Measurements from ENCODE around the gene SLC14A1. TPM values are rescaled to one million over a fixed set of nuclear protein-coding genes. Genes with fewer than 3 reads are reported as not detected.

SLC14A1 gene
- total and polyA plus RNA-seq, 2 of the 8 experiments (the other 6 are each of a cell fraction or from before 2014, with no cell fraction given), result 0.18 TPM; not detected in 1

DNA sequence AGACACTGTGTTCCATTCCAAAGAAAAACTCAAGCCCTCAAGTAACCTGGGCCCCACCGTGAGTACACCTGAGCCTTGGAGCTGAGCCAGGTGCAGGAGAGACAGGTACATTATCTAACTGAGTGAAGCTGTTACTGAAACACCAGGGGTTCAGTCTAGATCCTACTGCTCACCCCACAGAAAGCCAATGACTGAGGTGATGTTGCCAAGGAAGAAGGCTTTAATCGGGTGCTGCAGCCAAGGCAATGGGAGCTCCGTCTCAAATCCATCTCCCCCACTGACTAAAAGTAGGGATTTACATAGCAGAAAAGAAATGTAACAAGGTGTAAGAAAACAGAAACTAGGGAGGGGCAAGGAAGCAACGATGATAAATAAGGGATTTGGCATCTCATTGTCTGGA, 15.2 kb upstream of the SLC14A1 start (continued):
- TF ChIP-seq SIRT6 (IDR thresholded peaks at IDR 0.05; ENCODE audit: low read length) (no peak), EP300 (IDR thresholded peaks at IDR 0.05; ENCODE audit: borderline replicate concordance in 1 of 2, low read depth in 2 of 2, low read length in 2 of 2) (no peak), SP1 (IDR thresholded peaks at IDR 0.05; ENCODE audit: low read depth, low read length) (no peak), GTF2F1 (IDR thresholded peaks at IDR 0.05; ENCODE audit: borderline replicate concordance, low read depth, low read length) (no peak)
- TF ChIP-seq, protein P1, sequence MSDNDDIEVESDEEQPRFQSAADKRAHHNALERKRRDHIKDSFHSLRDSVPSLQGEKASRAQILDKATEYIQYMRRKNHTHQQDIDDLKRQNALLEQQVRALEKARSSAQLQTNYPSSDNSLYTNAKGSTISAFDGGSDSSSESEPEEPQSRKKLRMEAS (IDR thresholded peaks at IDR 0.05), result no peak
- TF ChIP-seq, protein P2, sequence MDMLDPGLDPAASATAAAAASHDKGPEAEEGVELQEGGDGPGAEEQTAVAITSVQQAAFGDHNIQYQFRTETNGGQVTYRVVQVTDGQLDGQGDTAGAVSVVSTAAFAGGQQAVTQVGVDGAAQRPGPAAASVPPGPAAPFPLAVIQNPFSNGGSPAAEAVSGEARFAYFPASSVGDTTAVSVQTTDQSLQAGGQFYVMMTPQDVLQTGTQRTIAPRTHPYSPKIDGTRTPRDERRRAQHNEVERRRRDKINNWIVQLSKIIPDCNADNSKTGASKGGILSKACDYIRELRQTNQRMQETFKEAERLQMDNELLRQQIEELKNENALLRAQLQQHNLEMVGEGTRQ (IDR thresholded peaks at IDR 0.05; ENCODE audit: low read length), result no peak
